ENCODE results near the gene YBEY. TPM values are rescaled to one million over a fixed set of nuclear protein-coding genes. Genes with fewer than 3 reads are reported as not detected.

YBEY gene
- total RNA-seq, 3 donors from 2014 or later = 15.4 to 22.8 (median 17.3) TPM

DNA sequence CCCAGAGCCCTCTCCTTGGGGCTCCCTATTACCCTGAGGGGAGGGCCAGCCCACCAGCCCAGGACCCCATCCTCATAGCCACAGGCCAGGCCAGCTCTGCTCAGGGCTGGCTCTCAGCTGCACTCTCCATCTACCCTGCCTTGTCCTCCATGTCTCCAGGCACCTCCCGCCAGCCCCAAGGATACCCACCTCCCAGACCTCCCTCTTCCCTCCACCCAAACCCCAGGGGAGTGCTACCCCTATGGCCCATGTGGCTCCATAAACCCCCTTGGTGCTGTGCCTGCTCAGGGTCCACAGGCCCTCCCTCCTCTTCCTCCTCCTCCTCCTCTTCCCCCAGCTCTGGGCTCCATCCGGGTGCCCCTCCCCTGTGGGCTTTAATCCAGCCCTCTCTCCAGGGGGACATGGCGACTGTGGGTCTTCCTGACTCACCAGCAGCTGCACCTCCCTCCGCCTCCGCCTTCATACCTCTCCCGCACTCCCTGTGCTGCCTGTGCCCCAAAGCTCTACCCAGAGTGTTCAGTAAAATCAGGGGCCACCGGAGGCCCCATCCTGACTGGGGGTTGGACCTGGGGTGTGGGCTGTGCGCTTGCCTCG lies 9.1 kb downstream of the YBEY start:
- no peak for TF ChIP-seq POLR2A (IDR thresholded peaks at IDR 0.05)
- TF ChIP-seq, protein P1, sequence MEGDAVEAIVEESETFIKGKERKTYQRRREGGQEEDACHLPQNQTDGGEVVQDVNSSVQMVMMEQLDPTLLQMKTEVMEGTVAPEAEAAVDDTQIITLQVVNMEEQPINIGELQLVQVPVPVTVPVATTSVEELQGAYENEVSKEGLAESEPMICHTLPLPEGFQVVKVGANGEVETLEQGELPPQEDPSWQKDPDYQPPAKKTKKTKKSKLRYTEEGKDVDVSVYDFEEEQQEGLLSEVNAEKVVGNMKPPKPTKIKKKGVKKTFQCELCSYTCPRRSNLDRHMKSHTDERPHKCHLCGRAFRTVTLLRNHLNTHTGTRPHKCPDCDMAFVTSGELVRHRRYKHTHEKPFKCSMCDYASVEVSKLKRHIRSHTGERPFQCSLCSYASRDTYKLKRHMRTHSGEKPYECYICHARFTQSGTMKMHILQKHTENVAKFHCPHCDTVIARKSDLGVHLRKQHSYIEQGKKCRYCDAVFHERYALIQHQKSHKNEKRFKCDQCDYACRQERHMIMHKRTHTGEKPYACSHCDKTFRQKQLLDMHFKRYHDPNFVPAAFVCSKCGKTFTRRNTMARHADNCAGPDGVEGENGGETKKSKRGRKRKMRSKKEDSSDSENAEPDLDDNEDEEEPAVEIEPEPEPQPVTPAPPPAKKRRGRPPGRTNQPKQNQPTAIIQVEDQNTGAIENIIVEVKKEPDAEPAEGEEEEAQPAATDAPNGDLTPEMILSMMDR (IDR thresholded peaks at IDR 0.05) = no peak
- no peak for TF ChIP-seq POLR2AphosphoS5 (IDR thresholded peaks at IDR 0.05)
- Histone ChIP-seq H3K9me3 (no peaks in the 10 kb centered on the region), H3K4me1 (peaks cover 0 to 4% of the 10 kb centered on the region in 2 donors), H3K36me3 (no peaks in the 10 kb centered on the region), H3K27me3 (no peaks in the 10 kb centered on the region), H3K4me3 (peak overlapping the region in 1 of 3 donors; percentile 43), H3K27ac (peak overlapping the region; percentile 30 to 86)
- DNase-seq (ENCODE audit: low spot score in 2 of 2) = no peak
- intact Hi-C loops (cut with DNase I; ENCODE audit: low total_unique reads) = no loop called here

DNA sequence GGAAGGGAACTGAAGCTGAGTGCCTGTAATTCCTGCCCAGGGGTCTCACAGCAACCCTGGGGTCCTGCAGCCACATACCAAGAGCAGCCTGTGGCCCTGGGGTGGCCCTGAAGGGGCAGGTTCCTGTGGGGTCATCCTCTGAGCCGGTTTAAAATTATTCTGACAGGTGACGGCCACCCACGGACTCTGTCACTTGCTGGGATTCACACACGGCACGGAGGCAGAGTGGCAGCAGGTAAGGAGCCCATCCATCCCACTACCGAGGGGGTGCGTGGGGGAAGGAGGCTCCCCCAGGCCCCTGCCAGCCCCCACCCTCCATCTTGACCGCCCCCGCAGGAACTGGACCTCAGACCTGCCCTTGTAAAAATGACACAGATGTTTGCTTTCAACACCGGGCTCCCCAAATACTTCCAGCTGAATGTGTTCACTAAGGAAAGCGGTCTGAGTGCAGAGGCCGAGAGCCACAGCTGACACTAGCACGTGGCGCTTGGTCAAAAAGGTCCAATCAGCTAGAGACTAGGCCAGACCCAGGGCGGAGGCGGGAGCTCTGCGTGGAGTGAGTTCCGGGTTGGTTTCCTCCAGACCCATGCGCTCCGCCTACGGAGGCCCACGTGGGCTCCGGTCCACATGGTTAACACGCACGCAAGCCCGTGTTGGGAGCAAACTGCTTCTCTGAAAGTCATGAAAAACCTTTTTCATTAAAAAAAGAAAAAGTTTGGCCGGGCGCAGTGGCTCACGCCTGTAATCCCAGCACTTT lies 10.0 kb downstream of the YBEY start:
- Histone ChIP-seq H3K36me3 (no peaks in the 10 kb centered on the region), H3K27ac (peak overlapping the region; percentile 30 to 88), H3K4me1 (peaks cover 0 to 4% of the 10 kb centered on the region in 2 donors), H3K27me3 (no peaks in the 10 kb centered on the region), H3K9me3 (no peaks in the 10 kb centered on the region), H3K4me3 (peak overlapping the region; percentile 38 to 71 (median 52))
- TF ChIP-seq POLR2AphosphoS5 (IDR thresholded peaks at IDR 0.05) (peak in 1 of 3 donors; percentile 49), POLR2A (IDR thresholded peaks at IDR 0.05) (no peak)
- TF ChIP-seq, protein P1 (IDR thresholded peaks at IDR 0.05) = no peak
- peak; percentile 61 to 67 for DNase-seq (ENCODE audit: low spot score in 2 of 2)
- intact Hi-C loops (cut with DNase I; ENCODE audit: low total_unique reads) = no loop called here

DNA sequence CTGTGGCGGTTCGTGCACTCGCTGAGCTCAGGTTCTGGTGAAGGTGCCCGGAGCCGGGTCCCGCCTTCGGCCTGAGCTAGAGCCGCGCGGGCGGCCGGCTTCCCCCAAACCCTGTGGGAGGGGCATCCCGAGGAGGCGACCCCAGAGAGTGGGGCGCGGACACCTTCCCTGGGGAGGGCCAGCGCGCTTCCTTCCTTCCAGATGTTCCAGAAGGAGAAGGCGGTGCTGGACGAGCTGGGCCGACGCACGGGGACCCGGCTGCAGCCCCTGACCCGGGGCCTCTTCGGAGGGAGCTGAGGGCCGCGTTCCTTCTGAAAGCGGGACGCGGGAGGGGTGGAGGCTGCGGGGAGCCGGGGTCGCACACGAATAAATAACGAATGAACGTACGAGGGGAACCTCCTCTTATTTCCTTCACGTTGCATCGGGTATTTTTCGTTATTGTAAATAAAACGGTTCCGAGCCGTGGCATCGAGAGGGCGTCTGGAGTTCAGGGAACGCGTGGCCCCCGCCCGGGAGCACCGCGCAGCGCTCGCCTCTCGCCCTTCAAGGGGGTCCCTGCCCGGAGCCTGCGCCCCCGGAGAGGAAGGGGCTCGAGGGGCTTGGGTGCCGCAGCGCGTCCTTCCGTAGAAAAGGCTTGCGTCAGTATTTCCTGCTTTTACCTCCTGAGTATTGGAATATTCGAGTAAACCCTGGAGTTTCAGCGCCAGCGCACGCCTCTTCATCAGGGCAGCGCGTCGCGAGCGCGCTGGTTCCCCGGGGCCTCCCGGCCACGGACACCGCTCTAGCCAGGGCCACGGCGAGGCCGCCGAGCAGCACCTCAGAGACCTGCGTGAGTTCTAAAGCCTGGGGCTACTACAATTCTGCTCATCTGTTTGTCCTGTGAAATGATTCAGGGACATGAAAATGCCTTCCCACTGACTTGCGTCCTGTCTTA lies 11.5 kb downstream of the YBEY start:
- Histone ChIP-seq H3K4me1 (peaks cover 0 to 4% of the 10 kb centered on the region in 2 donors), H3K9me3 (no peaks in the 10 kb centered on the region), H3K27ac (peak overlapping the region; percentile 50 to 88), H3K36me3 (no peaks in the 10 kb centered on the region), H3K4me3 (peak overlapping the region; percentile 38 to 71 (median 52)), H3K27me3 (no peaks in the 10 kb centered on the region)
- TF ChIP-seq POLR2A (IDR thresholded peaks at IDR 0.05) (no peak), POLR2AphosphoS5 (IDR thresholded peaks at IDR 0.05) (no peak)
- TF ChIP-seq, protein P1 (IDR thresholded peaks at IDR 0.05) = no peak
- no peak for DNase-seq (ENCODE audit: low spot score in 2 of 2)
- intact Hi-C loops (cut with DNase I; ENCODE audit: low total_unique reads) = no loop called here

DNA sequence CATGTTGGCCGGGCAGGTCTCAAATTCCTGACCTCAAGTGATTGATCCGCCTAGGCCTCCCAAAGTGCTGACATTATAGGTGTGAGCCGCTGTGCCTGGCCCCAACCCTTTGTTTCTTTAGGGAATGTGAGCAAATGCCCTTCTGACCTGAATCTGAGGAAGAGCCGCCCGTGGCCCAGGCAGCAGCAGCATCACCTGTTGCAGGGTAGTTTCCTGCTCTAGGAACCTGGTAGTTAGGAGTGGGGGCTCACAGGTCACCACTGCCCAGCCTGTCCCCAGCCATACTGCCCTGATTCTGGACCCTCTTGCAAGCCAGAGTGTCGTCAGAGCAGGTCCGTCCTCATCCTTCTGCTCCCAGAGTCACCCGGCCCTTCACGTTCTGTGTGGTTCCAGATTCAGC lies 13.0 kb downstream of the YBEY start:
- no peak overlapping the region for H3K4me3 ChIP-seq
- no peaks in the 10 kb centered on the region for H3K27me3 ChIP-seq
- no peaks in the 10 kb centered on the region for H3K9me3 ChIP-seq
- H3K4me1 ChIP-seq = peaks cover 0 to 4% of the 10 kb centered on the region in 2 donors
- intact Hi-C loops (cut with DNase I; ENCODE audit: low total_unique reads) = no loop called here
- no peak for TF ChIP-seq POLR2AphosphoS5 (IDR thresholded peaks at IDR 0.05)
- TF ChIP-seq POLR2A (IDR thresholded peaks at IDR 0.05) = no peak
- TF ChIP-seq, protein P1 (IDR thresholded peaks at IDR 0.05) = no peak
- no peak for DNase-seq (ENCODE audit: low spot score in 2 of 2)
- H3K27ac ChIP-seq = no peak overlapping the region
- no peaks in the 10 kb centered on the region for H3K36me3 ChIP-seq

All from breast epithelium (tissue), 4 donors.